CD14-positive monocyte (primary cell): ENCODE results near the gene FHIT. TPM values are rescaled to one million over a fixed set of nuclear protein-coding genes. Genes with fewer than 3 reads are reported as not detected.

ENCODE experiments used
- DNase-seq, 3 donors: peaks; one replicate each; pipeline ENCODE4 v3.0.0-alpha.2; 2011 to 2022
- H2AFZ ChIP-seq: 2 replicates; pipeline ENCODE4 v1.6.0; 2012; ENCODE audit warnings: mild to moderate bottlenecking, low read depth, low read length, inconsistent platforms; ENCODE audit not compliant: insufficient read depth, poor library complexity, severe bottlenecking
- H3K27ac ChIP-seq, 2 donors: 1 replicate in 1 of 2; 2 replicates in 1 of 2; pipeline ENCODE4 v1.5.1; 2012 to 2013; ENCODE audit warnings: low read length in 2 of 2, control low read depth in 1 of 2, inconsistent platforms in 1 of 2, low read depth in 1 of 2, mild to moderate bottlenecking in 1 of 2
- H3K27me3 ChIP-seq, 2 donors: one replicate each; pipeline versions ENCODE4 v1.6.0 to v1.6.1; 2011 to 2013; ENCODE audit warnings: low read length in 2 of 2; ENCODE audit not compliant: control insufficient read depth in 2 of 2, insufficient read depth in 2 of 2
- H3K36me3 ChIP-seq, 2 donors: replicated peaks in 1 of 2; 1 replicate in 1 of 2; 2 replicates in 1 of 2; pipeline versions ENCODE4 v1.5.1 to v1.6.1; 2012 to 2013; ENCODE audit warnings: low read length in 2 of 2, control low read depth in 1 of 2, inconsistent platforms in 1 of 2, mild to moderate bottlenecking in 1 of 2; ENCODE audit not compliant: insufficient read depth in 2 of 2, control insufficient read depth in 1 of 2
- H3K4me1 ChIP-seq, 2 donors: 1 replicate in 1 of 2; 2 replicates in 1 of 2; pipeline versions ENCODE4 v1.5.1 to v1.6.1; 2012 to 2013; ENCODE audit warnings: low read length in 2 of 2, control low read depth in 1 of 2, inconsistent platforms in 1 of 2, mild to moderate bottlenecking in 1 of 2, moderate library complexity in 1 of 2; ENCODE audit not compliant: insufficient read depth in 2 of 2, control insufficient read depth in 1 of 2
- H3K4me2 ChIP-seq: replicated peaks from 2 replicates; pipeline ENCODE3; 2012; ENCODE audit warnings: low read length, moderate library complexity, mild to moderate bottlenecking; ENCODE audit not compliant: poor library complexity, severe bottlenecking; ENCODE audit errors: extremely low read depth
- H3K4me3 ChIP-seq, 3 experiments: fragments of 200-600 bp in 1 of 3; sonication (generic) in 1 of 3; replicated peaks in 1 of 3; 1 replicate in 2 of 3; 2 replicates in 1 of 3; pipeline ENCODE4 v1.5.1; 2011 to 2013; ENCODE audit warnings: low read length in 3 of 3, mild to moderate bottlenecking in 3 of 3, control low read depth in 2 of 3, low read depth in 2 of 3, inconsistent platforms in 1 of 3, moderate library complexity in 1 of 3
- H3K79me2 ChIP-seq: 2 replicates; pipeline ENCODE4 v1.6.0; 2012; ENCODE audit warnings: mild to moderate bottlenecking, control low read depth, inconsistent platforms, low read length, moderate library complexity; ENCODE audit not compliant: insufficient read depth
- H3K9ac ChIP-seq: 2 replicates; pipeline ENCODE4 v1.6.0; 2017; ENCODE audit warnings: low read length, mild to moderate bottlenecking; ENCODE audit not compliant: insufficient read depth, poor library complexity, severe bottlenecking
- H3K9me3 ChIP-seq, 2 donors: replicated peaks in 1 of 2; 1 replicate in 1 of 2; 2 replicates in 1 of 2; pipeline versions ENCODE4 v1.5.1 to v1.6.1; 2012 to 2013; ENCODE audit warnings: low read length in 2 of 2, control low read depth in 1 of 2; ENCODE audit not compliant: control insufficient read depth in 1 of 2, insufficient read depth in 1 of 2
- H4K20me1 ChIP-seq: 2 replicates; pipeline ENCODE4 v1.6.0; 2012; ENCODE audit warnings: mild to moderate bottlenecking, low read length, control low read depth, moderate library complexity; ENCODE audit not compliant: insufficient read depth
- H3K27ac Mint-ChIP-seq, 7 donors: one replicate each; pipeline ENCODE4 v1.8.0; 2020; ENCODE audit warnings: mild to moderate bottlenecking in 7 of 7, mixed read lengths in 7 of 7, moderate library complexity in 6 of 7, inconsistent platforms in 2 of 7
- H3K27me3 Mint-ChIP-seq, 3 donors: one replicate each; pipeline ENCODE4 v1.8.0; 2021 to 2022; ENCODE audit warnings: low read depth in 3 of 3, mild to moderate bottlenecking in 3 of 3, mixed read lengths in 3 of 3, moderate library complexity in 3 of 3, inconsistent platforms in 1 of 3
- H3K36me3 Mint-ChIP-seq, 2 donors: one replicate each; pipeline ENCODE4 v1.8.0; 2020; ENCODE audit warnings: mixed read lengths in 2 of 2, inconsistent platforms in 1 of 2, mild to moderate bottlenecking in 1 of 2
- H3K4me1 Mint-ChIP-seq: one replicate; pipeline ENCODE4 v1.8.0; 2020; ENCODE audit warnings: mild to moderate bottlenecking, mixed read lengths
- H3K4me3 Mint-ChIP-seq, 2 donors: one replicate each; pipeline ENCODE4 v1.8.0; 2020; ENCODE audit warnings: mild to moderate bottlenecking in 2 of 2, mixed read lengths in 2 of 2, moderate library complexity in 1 of 2
- H3K9me3 Mint-ChIP-seq, 7 donors: one replicate each; pipeline ENCODE4 v1.8.0; 2020 to 2022; ENCODE audit warnings: mixed read lengths in 7 of 7, mild to moderate bottlenecking in 6 of 7, moderate library complexity in 6 of 7, inconsistent platforms in 2 of 7
- WGBS: methylation state at CpG from one replicate; pipeline ENCODE4 v1.1.5; 2013; ENCODE audit warnings: missing lambda C conversion rate; ENCODE audit not compliant: insufficient coverage; 5-methylcytosine and 5-hydroxymethylcytosine counted together
- intact Hi-C, 2 donors: fragments of 100-400 bp; cut with micrococcal nuclease; formaldehyde crosslinking; loops; one replicate each; pipeline versions ENCODE4 v1.15.0 to v1.15.1; 2023
- polyA plus RNA-seq, 3 donors: library from polyadenylated mRNA; depleted of rRNA in 1 of 3; unstranded in 2 of 3; stranded (reverse) in 1 of 3; fragments of 300-500 nt in 2 of 3; fragments of >200 nt in 1 of 3; fragmentation: Illumina TruSeq in 2 of 3; gene quantifications; 1 replicate in 2 of 3; 2 replicates in 1 of 3; pipeline ENCODE4 v1.2.3, GENCODE V29; 2012 to 2021
- TF ChIP-seq, protein P1 (sequence below): fragments of 200-600 bp; IDR thresholded peaks from one replicate; pipeline ENCODE4 v1.8.0; 2022; ENCODE audit warnings: antibody characterized with exemption, mild to moderate bottlenecking

FHIT gene
- polyA plus RNA-seq, 3 donors = 1.7 to 3.4 (median 3.2) TPM

DNA sequence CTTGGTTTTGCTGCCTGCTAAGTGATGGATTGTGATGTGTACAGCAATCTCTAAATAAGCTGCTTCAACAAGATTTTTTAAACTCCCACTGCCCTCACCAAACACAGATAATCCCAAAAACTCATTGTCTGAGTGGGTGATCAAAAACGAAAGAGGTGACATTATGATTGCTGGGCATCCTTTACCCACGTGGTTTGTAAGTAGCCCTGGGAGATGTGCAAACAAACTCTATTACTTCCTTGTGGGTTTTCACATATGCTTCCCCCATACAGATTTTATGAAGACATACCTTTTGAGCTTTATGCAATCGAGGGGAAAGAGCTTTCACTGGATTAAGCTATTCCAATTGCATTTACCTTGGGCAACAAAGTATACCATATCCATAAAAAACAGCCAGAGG lies 1000.4 kb downstream of the FHIT start:
- no peak overlapping the region for H2AFZ ChIP-seq
- Mint-ChIP-seq H3K9me3 (peaks cover 0 to 4% (median 3%) of the 10 kb centered on the region in 7 donors), H3K4me3 (no peak overlapping the region), H3K27me3 (peaks cover 0 to 2% (median 1%) of the 10 kb centered on the region in 3 donors), H3K36me3 (no peaks in the 10 kb centered on the region), H3K27ac (no peak overlapping the region), H3K4me1 (no peaks in the 10 kb centered on the region)
- intact Hi-C loops = no loop called here
- DNase-seq = no peak
- no peaks in the 10 kb centered on the region for H3K27me3 ChIP-seq
- no peaks in the 10 kb centered on the region for H3K9me3 ChIP-seq
- no peak overlapping the region for H3K27ac ChIP-seq
- no peaks in the 10 kb centered on the region for H4K20me1 ChIP-seq
- H3K9ac ChIP-seq = no peak overlapping the region
- 0% methylated on average over 1 of the region's 3 CpGs for WGBS
- H3K4me3 ChIP-seq = no peak overlapping the region
- H3K79me2 ChIP-seq = no peaks in the 10 kb centered on the region
- H3K36me3 ChIP-seq = no peaks in the 10 kb centered on the region
- TF ChIP-seq, protein P1, sequence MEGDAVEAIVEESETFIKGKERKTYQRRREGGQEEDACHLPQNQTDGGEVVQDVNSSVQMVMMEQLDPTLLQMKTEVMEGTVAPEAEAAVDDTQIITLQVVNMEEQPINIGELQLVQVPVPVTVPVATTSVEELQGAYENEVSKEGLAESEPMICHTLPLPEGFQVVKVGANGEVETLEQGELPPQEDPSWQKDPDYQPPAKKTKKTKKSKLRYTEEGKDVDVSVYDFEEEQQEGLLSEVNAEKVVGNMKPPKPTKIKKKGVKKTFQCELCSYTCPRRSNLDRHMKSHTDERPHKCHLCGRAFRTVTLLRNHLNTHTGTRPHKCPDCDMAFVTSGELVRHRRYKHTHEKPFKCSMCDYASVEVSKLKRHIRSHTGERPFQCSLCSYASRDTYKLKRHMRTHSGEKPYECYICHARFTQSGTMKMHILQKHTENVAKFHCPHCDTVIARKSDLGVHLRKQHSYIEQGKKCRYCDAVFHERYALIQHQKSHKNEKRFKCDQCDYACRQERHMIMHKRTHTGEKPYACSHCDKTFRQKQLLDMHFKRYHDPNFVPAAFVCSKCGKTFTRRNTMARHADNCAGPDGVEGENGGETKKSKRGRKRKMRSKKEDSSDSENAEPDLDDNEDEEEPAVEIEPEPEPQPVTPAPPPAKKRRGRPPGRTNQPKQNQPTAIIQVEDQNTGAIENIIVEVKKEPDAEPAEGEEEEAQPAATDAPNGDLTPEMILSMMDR = no peak
- H3K4me1 ChIP-seq = no peaks in the 10 kb centered on the region
- H3K4me2 ChIP-seq = no peak overlapping the region

GRCh38 chr3:60250206-60250605 lies 1001.0 kb downstream of the FHIT start:
- H3K4me2 ChIP-seq = no peak overlapping the region
- H3K27ac ChIP-seq = no peak overlapping the region
- H2AFZ ChIP-seq = no peak overlapping the region
- TF ChIP-seq, protein P1 = no peak
- H4K20me1 ChIP-seq = no peaks in the 10 kb centered on the region
- H3K4me3 ChIP-seq = no peak overlapping the region
- H3K4me1 Mint-ChIP-seq = no peaks in the 10 kb centered on the region
- H3K9ac ChIP-seq = no peak overlapping the region
- H3K4me3 Mint-ChIP-seq = no peak overlapping the region
- WGBS = no CpG with 5 or more reads among the region's 2 CpGs
- DNase-seq = no peak
- H3K9me3 ChIP-seq = no peaks in the 10 kb centered on the region
- no peaks in the 10 kb centered on the region for H3K27me3 ChIP-seq
- no peaks in the 10 kb centered on the region for H3K79me2 ChIP-seq
- no peak overlapping the region for H3K27ac Mint-ChIP-seq
- no peaks in the 10 kb centered on the region for H3K36me3 ChIP-seq
- intact Hi-C loops = no loop called here
- no peaks in the 10 kb centered on the region for H3K36me3 Mint-ChIP-seq
- H3K9me3 Mint-ChIP-seq = peaks cover 0 to 4% (median 3%) of the 10 kb centered on the region in 7 donors
- H3K27me3 Mint-ChIP-seq = peaks cover 0 to 2% (median 1%) of the 10 kb centered on the region in 3 donors
- H3K4me1 ChIP-seq = no peaks in the 10 kb centered on the region
